GM18502 (cell line): ENCODE data around the gene HACE1.
"Not testable (repeated sequence)": the region's sequence is repeated elsewhere in the genome, so short reads cannot be mapped to it uniquely, and the experiment has no call there.

Experiments used
- ATAC-seq: cut with Tn5 transposase; IDR thresholded peaks from one replicate; pipeline ENCODE4 v1.9.1; 2021; ENCODE audit warnings: mild to moderate bottlenecking; ENCODE audit not compliant: unreplicated experiment, poor library complexity

Gene HACE1

GRCh38 chr6:104859225-104860146, at the start of gene HACE1:
Gene HACE1, minus strand, starts transcription at chr6:104859919. Its CDS starts 277 bp downstream, at chr6:104859642.
- ATAC-seq, result peak; percentile 99

- ATAC-seq, result no peak
Measured at GRCh38 chr6:104908888-104909525, 49.3 kb upstream of the HACE1 start.

GRCh38 chr6:104908031-104908887, 48.5 kb upstream of the HACE1 start:
- no peak for ATAC-seq

- ATAC-seq, result not testable (repeated sequence)
Measured at GRCh38 chr6:104898893-104899292, 39.2 kb upstream of the HACE1 start.

GRCh38 chr6:104896914-104897313, 37.2 kb upstream of the HACE1 start:
- ATAC-seq, result no peak

- ATAC-seq, result no peak
Measured at GRCh38 chr6:104888066-104888465, 28.3 kb upstream of the HACE1 start.

DNA sequence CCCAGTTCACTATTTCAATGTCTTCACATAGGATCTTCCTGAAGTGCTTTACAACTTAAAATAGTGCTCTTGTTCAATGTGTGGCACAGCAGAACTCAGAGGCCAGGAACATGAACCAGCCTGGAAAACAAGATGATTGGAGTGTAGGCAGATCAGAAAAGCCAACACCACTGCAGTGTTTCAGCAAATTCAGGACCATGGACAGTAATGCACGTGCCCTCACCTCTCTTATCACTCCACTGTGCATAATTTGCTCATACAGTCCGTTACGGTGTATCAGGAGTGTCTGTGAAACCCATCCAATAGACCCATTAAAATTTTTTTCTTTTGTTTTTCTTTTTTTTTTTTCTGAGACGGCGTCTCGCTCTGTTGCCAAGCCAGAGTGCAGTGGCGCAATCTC, 27.6 kb upstream of the HACE1 start:
- ATAC-seq, result no peak

DNA sequence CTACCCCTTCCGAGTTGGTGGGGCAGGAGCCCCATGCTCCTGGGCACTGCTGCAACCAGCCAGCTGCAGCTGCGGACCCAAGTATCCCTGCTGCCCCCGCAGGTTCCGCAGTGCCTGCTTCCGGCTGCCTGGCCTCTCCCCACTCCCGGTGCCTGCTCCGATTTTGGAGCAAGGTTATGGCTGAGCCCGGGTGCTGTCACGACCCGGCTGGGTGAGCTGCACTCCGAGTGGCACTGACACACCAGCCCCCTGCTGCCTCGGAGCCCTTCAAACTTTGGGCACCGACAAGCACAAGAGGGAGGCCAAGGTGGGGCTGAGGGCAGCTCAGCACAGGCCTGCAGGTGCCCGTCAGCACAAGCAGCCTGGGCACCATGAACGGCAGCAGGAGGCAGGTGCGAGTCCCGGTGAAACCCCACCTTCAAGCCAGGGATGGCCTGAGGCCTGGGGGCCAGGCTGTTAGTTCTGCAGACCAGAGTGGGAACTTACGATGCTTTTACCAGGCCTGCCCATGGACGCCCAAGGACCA, 25.9 kb upstream of the HACE1 start:
- no peak for ATAC-seq

- no peak for ATAC-seq
Measured at GRCh38 chr6:104884867-104885517, 25.3 kb upstream of the HACE1 start.

DNA sequence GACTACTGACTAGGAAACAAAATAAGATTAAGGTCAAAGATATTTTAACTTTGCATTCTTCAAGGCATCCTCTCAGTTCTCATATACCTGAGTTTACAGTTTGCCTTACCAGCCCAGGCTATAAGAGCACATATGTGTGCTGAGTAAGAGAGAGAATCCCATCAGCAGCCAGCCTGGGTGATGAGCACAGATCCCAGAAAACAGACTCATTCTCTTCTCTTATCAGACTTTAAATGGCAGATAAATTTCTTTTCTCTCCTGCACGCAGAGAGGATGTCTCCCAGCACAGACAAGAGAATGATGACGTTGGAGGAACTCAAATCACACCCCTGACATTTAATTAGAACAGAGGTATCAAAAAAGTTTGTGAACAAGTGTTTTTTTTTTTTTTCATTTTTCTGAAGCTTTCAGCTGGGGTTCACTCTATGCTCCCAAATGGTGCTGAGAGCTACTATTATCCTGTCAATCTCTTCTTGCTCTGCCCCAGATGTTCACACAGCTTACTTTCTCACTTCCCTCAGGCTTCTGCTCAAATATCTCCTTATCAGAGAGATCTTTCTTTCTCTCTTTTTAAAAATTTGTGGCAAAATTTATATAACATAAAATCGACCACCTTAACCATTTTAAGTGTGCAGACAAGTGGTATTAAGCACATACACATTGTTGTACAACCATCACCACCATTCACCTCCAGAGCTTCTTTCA, 22.4 kb upstream of the HACE1 start:
- no peak for ATAC-seq

- no peak for ATAC-seq
Measured at GRCh38 chr6:104862456-104862855, 2.7 kb upstream of the HACE1 start.

GRCh38 chr6:104860221-104860620, 502 bp upstream of the HACE1 start:
- no peak for ATAC-seq

DNA sequence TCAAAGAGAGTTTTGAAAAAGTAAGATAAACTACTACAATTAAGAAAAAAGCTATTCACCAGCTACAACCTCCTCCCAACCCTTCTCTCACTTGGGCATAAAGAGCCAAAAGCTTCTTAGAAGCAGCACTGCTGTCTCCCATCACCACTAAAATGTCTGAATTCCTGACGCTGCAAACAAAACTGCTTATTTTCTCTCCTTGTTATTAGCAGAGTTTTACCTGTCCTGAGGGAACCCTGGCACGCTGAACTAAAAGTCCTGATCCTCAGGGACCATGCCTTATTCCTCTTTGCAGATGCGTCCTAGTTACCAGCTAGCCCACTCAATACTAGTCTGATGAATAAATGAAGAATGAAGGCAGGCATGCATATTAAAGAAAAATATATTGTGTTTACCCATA, 1.1 kb downstream of the HACE1 start:
- no peak for ATAC-seq

GRCh38 chr6:104855507-104855906, 4.2 kb downstream of the HACE1 start:
- no peak for ATAC-seq

DNA sequence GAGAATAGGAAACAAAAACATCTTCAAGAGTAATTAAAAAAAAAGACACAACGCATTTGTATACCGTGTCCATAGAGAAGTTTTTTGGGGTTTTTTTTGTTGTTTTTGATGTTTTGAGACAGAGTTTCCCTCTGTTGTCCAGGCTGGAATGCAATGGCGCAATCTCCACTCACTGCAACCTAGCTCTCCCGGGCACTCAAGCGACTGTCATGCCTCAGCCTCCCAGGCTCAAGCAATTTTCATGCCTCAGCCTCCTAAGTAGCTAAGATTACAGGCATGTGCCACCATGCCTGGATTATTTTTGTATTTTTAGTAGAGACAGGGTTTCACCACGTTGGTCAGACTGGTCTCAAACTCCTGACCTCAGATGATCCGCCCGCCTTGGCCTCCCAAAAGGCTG, 12.0 kb downstream of the HACE1 start:
- ATAC-seq, result not testable (repeated sequence)

GRCh38 chr6:104843229-104843628, 16.5 kb downstream of the HACE1 start:
- ATAC-seq, result no peak

- no peak for ATAC-seq
Measured at GRCh38 chr6:104837158-104837557, 22.6 kb downstream of the HACE1 start.

DNA sequence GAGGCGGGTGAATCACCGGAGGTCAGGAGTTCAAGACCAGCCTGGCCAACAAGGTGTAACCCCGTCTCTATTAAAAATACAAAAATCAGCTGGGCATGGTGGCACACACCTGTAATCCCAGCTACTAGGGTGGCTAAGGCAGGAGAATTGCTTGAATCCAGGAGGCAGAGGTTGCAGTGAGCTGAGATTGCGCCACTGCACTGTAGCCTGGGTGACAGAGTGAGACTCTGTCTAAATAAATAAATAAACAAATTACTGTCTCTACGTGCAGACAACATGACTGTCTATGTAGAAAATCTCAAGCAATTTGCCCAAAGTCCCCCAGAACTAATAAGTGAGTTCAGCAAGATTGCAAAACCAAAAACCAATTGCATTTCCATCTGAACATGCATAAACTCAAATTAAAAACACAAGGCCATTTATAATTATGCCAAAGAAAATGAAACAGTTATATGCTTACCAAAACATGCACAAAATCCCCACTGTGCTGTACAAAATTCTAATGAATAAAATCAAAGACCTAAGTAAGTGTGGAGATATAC, 23.2 kb downstream of the HACE1 start:
- ATAC-seq, result not testable (repeated sequence)

DNA sequence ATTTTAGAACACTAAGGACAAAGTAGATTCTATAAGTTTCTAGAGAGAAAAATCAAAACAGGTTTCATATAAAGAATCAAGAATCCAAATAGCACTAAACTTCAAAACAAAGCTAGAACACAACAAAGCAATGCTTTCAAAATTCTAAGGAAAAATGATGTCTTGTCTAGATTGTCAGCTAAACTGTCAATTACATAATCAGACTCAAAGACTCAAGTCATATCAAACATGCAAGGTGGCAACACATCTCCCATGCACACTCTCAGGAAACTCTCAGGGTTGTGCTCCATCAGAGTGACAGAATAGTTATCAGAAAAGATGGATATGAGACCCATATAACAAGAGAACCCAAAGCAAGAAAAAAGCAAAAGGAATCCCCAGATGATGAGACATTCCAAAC, 23.9 kb downstream of the HACE1 start:
- ATAC-seq, result no peak
